ENCODE measurements around the gene KRT79. TPM values are rescaled to one million over a fixed set of nuclear protein-coding genes. Genes with fewer than 3 reads are reported as not detected.

Gene KRT79
- total and polyA plus RNA-seq, 9 of the 15 experiments (the other 6 are each of a cell fraction or from before 2014, with no cell fraction given) = 0.03 to 2.3 (median 0.23) TPM; not detected in 2

- TF ChIP-seq NR2C2 (CRISPR knock-in tag; IDR thresholded peaks at IDR 0.05) = no peak
- TF ChIP-seq NR2C2 (tag; IDR thresholded peaks at IDR 0.05) = no peak
- TF ChIP-seq ELF2 (CRISPR knock-in tag; IDR thresholded peaks at IDR 0.05) = no peak
- no peak for TF ChIP-seq MIER1 (IDR thresholded peaks at IDR 0.05; ENCODE audit: low read depth)
- no peak for TF ChIP-seq STAT5A (IDR thresholded peaks at IDR 0.05; ENCODE audit: borderline replicate concordance, low read length)
- no peak for TF ChIP-seq FOXA1 (IDR thresholded peaks at IDR 0.05; ENCODE audit: borderline replicate concordance)
- TF ChIP-seq RB1 (IDR thresholded peaks at IDR 0.05; ENCODE audit: low read depth) = peak; percentile 63; the same call in 1 of the 2 replicates
- no peak for TF ChIP-seq PTTG1 (tag; IDR thresholded peaks at IDR 0.05; ENCODE audit: low read depth)
- no peak for TF ChIP-seq TFAM (CRISPR knock-in tag; conservative IDR thresholded peaks at IDR 0.05)
- TF ChIP-seq MTF1 (CRISPR knock-in tag; IDR thresholded peaks at IDR 0.05; ENCODE audit: borderline replicate concordance) = no peak
- TF ChIP-seq, protein P1, sequence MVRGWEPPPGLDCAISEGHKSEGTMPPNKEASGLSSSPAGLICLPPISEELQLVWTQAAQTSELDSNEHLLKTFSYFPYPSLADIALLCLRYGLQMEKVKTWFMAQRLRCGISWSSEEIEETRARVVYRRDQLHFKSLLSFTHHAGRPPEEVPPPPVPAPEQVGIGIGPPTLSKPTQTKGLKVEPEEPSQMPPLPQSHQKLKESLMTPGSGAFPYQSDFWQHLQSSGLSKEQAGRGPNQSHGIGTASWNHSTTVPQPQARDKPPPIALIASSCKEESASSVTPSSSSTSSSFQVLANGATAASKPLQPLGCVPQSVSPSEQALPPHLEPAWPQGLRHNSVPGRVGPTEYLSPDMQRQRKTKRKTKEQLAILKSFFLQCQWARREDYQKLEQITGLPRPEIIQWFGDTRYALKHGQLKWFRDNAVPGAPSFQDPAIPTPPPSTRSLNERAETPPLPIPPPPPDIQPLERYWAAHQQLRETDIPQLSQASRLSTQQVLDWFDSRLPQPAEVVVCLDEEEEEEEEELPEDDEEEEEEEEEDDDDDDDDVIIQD (CRISPR knock-in tag; IDR thresholded peaks at IDR 0.05) = no peak
- TF ChIP-seq ZNF23 (CRISPR knock-in tag; IDR thresholded peaks at IDR 0.05) = no peak
- TF ChIP-seq TBL1XR1 (IDR thresholded peaks at IDR 0.05; ENCODE audit: low read length in 2 of 2) = 0 out of 4 replicates have a peak, but pooled peaks of 1 of the 2 experiments have one; percentile 6
- TF ChIP-seq LEF1 (IDR thresholded peaks at IDR 0.05) = no peak
- TF ChIP-seq IRF2 (CRISPR knock-in tag; IDR thresholded peaks at IDR 0.05) = no peak
- no peak for TF ChIP-seq NONO (IDR thresholded peaks at IDR 0.05; ENCODE audit: low read depth in 2 of 2, low read length in 1 of 2)
- no peak for TF ChIP-seq CREB1 (IDR thresholded peaks at IDR 0.05)
- TF ChIP-seq CREB1 (CRISPR knock-in tag; IDR thresholded peaks at IDR 0.05) = no peak
- no peak for TF ChIP-seq TRIM25 (IDR thresholded peaks at IDR 0.05; ENCODE audit: borderline replicate concordance)
- TF ChIP-seq HOXB6 (CRISPR knock-in tag; IDR thresholded peaks at IDR 0.05; ENCODE audit: borderline replicate concordance) = no peak
- peak; percentile 37 for TF ChIP-seq MEIS2 (IDR thresholded peaks at IDR 0.05; ENCODE audit: partially characterized antibody)
- TF ChIP-seq TOE1 (IDR thresholded peaks at IDR 0.05; ENCODE audit: borderline replicate concordance) = no peak
- TF ChIP-seq TOE1 (CRISPR knock-in tag; IDR thresholded peaks at IDR 0.05; ENCODE audit: borderline replicate concordance, low read depth) = no peak
- TF ChIP-seq SREBF1 (IDR thresholded peaks at IDR 0.05; ENCODE audit: borderline replicate concordance, low read depth, low read length) = no peak
These were observed 36.5 kb upstream of the KRT79 start (continued) for GRCh38 chr12:52870361-52871290.

Measured in K562 (cell line).